HG02852 (cell line): ENCODE results near the gene BLTP2.
A peak's percentile ranks its signal among the peaks of the same experiment; 100 is the strongest.
"Not testable (repeated sequence)": the region's sequence is repeated elsewhere in the genome, so short reads cannot be mapped to it uniquely, and the experiment has no call there.

Experiments used
- ATAC-seq: cut with Tn5 transposase; IDR thresholded peaks from one replicate; pipeline ENCODE4 v1.9.1; 2021; ENCODE audit warnings: mild to moderate bottlenecking, moderate library complexity; ENCODE audit not compliant: unreplicated experiment

BLTP2 gene

GRCh38 chr17:28644787-28645575, at the start of gene BLTP2:
TSS of gene BLTP2 (minus strand) at chr17:28645158. CDS start at chr17:28645056, 102 bp downstream.
- peak; percentile 87 for ATAC-seq

DNA sequence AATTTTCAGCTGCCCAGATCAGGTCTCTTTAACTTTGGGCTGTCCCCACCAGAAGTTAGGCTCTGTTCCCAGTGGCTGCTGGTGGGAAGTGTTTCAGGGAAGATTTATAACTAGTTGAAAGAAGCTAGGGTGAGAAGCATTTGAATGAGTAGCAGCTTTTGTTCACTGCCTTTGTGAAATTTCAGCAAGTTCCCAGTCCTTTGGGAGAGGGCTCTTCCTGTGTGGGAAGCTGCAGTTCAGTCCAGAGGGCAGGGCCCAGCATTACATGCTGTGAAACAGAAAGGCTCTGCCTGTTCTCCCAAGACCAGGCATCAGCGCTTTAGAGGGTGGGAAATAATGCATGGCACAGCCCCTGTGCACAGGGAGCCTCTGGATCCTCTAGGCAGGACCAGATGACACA, 48.9 kb upstream of the BLTP2 start:
- ATAC-seq, result no peak

DNA sequence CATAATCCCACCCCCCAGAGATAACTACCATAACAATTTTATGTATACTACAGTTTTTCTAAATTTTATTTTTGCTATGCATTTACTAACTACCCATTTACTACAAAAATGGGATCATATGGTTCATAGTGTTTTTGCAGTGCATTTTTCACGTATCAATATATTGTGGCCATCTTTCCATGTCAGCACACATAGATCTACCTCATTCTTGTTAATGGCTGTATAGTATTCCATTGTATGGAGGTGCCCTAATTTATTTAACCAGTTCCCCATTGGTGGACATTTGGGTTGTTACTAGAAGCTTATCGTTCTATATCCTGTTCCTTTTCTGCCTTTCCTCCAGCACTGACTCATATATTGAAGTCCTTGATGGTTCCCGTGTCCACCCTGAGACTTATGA, 44.1 kb upstream of the BLTP2 start:
- ATAC-seq, result no peak

DNA sequence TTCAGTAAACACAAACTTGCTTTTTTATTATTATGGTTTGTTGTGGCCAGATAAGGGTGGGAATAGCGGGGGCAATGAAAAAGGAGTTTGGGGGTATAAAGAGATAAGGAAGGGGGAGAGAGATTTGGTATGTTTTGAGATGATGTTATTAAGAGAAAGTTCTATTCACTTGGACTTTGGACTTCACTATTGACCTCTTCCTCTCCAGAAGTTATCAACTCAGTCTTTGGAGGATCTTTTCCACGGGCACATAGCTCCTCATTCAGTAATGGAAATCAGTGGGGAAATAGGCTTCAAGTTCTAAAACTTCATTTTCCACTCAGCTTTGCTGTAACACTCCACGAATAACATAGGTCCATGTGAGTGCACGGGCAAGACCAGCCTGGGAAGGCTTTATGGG, 43.5 kb upstream of the BLTP2 start:
- no peak for ATAC-seq

GRCh38 chr17:28686296-28686695, 41.3 kb upstream of the BLTP2 start:
- ATAC-seq, result no peak

DNA sequence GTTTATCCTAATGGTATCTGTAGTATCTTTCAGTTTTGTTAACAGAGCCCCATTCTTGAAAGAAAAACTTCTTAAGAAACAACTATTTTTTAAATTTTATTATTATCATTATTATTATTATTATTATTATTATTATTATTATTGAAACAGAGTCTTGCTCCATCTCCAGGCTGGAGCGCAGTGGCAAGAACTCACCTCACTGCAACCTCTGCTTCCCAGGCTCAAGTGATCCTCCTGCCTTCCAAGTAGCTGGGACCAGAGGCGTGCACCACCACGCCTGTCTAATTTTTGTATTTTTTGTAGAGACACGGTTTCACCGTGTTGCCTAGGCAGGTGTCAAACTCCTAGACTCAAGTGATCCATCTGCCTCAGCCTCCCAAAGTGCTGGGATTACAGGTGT, 40.4 kb upstream of the BLTP2 start:
- ATAC-seq, result no peak

GRCh38 chr17:28684963-28685362, 40.0 kb upstream of the BLTP2 start:
- ATAC-seq, result no peak

DNA sequence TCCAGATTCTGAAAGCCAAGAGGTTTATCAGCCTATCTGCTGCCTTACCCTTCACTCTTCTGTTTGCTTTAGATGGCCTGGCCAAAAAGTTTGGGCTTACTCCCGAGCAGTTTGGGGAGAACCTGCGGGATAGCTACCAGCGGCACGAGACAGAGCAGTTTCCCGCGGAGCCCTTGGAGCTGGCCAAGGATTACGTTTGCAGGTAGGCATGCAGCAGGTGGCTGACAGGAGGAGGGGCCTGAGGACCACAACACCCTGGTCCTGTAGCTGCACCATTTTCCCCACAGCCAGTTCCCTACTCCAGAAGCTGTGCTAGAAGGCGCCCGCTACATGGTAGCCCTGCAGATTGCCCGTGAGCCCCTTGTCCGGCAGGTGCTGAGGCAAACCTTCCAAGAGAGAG, 37.7 kb upstream of the BLTP2 start:
- no peak for ATAC-seq

DNA sequence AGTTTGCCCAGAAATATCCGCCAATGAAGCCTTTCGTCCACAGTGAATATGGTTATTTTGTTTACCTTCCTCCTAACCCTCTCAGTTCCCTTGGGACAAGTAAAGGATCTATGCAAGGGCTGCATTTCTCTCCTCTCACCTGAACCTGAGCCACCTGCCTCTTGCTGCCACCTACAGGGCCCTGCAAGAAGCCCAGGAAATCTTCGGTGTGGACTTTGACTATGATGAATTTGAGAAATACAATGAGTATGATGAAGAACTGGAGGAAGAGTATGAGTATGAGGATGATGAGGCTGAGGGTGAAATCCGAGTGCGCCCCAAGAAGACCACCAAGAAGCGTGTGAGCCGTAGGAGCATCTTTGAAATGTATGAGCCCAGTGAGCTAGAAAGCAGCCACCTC, 31.0 kb upstream of the BLTP2 start:
- ATAC-seq, result no peak

DNA sequence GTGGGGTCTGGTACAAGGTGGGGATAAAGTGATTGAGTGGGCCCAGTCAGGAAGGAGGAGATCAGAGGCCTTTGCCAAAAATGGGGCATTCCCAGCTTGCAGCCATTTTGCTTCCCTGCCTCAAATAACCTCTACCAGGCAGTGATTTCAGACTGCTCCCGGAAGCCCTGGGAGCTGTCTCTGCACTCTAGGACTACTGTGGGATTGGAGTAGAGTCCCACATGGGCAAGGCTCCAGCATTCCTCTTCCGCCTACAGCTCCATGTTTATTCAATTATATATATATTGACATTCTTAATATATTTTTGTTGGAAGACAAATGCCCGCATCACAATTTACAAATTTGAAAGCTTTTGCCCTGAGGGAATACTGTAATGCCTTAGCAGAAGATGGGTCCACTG, 30.5 kb upstream of the BLTP2 start:
- ATAC-seq, result no peak

- no peak for ATAC-seq
Measured at GRCh38 chr17:28669918-28670317, 25.0 kb upstream of the BLTP2 start.

DNA sequence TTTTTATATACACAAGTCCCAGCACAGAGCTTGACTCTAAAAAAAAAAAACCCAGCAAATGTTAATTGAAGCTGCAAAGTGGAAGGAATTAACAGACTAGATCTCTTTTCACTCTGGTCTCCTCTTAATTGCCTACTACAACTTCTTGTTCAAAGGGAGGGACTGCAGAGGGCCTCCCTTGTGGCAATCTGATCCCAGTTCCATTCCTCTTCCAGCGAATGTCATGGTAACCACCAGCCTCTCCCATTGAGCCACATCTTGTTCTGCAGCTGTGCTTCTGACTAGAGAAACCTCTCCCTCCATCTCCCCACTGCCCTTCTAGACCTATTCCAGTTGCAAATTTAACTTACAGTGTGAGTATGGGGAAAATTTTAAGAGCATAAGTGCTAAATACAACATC, 22.9 kb upstream of the BLTP2 start:
- no peak for ATAC-seq

DNA sequence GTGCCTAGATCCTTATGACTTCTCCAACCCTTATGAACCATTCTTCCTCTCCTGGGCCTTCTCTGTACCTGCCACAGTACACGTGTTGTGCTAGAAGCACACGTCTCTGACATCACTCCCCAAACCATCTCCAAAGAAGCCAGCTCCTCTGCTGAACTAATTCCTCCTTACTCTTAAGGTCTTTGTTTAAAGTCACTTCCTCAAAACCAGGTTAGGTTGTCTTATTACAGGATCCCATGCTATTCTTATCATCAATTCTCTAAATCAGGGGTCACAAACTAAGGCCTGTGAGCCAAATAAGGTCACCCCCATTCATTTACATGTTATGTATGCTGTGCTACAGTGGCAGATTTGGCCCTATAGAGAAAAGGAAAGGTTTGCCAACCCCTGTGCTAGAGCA, 21.0 kb upstream of the BLTP2 start:
- ATAC-seq, result no peak

- no peak for ATAC-seq
Measured at GRCh38 chr17:28663723-28664122, 18.8 kb upstream of the BLTP2 start.

DNA sequence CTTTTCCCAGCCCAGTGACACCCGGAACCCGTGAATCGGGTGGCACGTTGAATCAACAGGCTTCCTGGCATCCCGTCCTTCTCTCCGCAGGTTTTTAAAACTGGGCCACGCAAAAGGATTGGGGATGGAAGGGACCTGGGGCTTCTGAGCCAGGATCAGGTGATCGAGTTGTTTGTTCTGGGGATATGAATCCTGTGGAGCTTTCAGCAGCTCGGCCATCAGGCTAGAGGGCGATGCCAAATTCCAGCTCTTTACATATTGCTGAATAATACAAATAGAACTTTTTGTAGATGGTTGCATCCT, 17.5 kb upstream of the BLTP2 start:
- ATAC-seq, result no peak

GRCh38 chr17:28661635-28662526, 16.9 kb upstream of the BLTP2 start, which contains the start of the genes SDF2 and SUPT6H:
TSS of gene SDF2 (minus strand) at chr17:28661906. CDS start at chr17:28661876, 30 bp downstream.
TSS of gene SUPT6H (plus strand) at chr17:28662205. CDS start at chr17:28673402, 11,197 bp downstream.
- ATAC-seq, result peak; percentile 88

GRCh38 chr17:28659497-28659881, 14.5 kb upstream of the BLTP2 start:
- ATAC-seq, result not testable (repeated sequence)

DNA sequence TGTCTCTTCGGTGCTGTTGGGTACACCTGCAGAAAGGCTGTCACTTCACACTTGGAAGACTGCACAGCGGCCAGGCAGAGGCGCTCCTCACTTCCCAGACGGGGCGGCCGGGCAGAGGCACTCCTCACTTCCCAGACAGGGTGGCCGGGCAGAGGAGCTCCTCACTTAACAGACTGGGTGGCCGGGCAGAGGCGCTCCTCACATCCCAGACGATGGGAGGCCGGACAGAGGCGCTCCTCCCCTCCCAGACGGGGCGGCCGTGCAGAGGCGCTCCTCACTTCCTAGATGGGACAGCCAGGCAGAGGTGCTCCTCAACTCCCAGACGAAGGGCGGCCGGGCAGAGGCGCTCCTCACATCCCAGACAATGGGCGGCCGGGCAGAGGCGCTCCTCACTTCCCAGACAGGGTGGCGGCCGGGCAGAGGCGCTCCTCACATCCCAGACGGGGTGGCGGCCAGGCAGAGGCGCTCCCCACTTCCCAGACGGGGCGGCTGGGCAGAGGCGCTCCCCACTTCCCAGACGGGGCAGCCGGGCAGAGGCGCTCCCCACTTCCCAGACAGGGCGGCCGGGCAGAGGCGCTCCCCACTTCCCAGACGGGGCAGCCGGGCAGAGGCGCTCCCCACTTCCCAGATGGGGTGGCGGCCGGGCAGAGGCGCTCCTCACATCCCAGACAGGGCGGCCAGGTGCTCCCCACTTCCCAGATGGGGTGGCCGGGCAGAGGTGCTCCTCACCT, 14.0 kb upstream of the BLTP2 start:
- ATAC-seq, result not testable (repeated sequence)

- not testable (repeated sequence) for ATAC-seq
Measured at GRCh38 chr17:28658342-28658741, 13.4 kb upstream of the BLTP2 start.

- no peak for ATAC-seq
Measured at GRCh38 chr17:28657756-28658155, 12.8 kb upstream of the BLTP2 start.

- no peak for ATAC-seq
Measured at GRCh38 chr17:28655160-28655559, 10.2 kb upstream of the BLTP2 start.
